Large intestine (tissue), 3 donors: ENCODE data around the gene CCR4. TPM values are rescaled to one million over a fixed set of nuclear protein-coding genes. Genes with fewer than 3 reads are reported as not detected.
"Not testable (repeated sequence)": the region's sequence is repeated elsewhere in the genome, so short reads cannot be mapped to it uniquely, and the experiment has no call there.

Experiments used
- DNase-seq, 2 donors: peaks; one replicate each; pipeline versions ENCODE4 v3.0.0 to v3.0.0-alpha.2; 2013
- H3K27ac ChIP-seq: one replicate; pipeline ENCODE4 v1.5.1; 2013; ENCODE audit warnings: low read length
- H3K27me3 ChIP-seq: 2 replicates; pipeline ENCODE4 v1.6.1; 2013; ENCODE audit warnings: low read length; ENCODE audit not compliant: control insufficient read depth, insufficient read depth
- H3K36me3 ChIP-seq: 2 replicates; pipeline ENCODE4 v1.6.1; 2013; ENCODE audit warnings: low read length; ENCODE audit not compliant: control insufficient read depth, insufficient read depth
- H3K4me1 ChIP-seq: one replicate; pipeline ENCODE4 v1.6.1; 2013; ENCODE audit warnings: low read length; ENCODE audit not compliant: control insufficient read depth, insufficient read depth
- H3K4me3 ChIP-seq: one replicate; pipeline ENCODE4 v1.5.1; 2013; ENCODE audit warnings: low read length
- H3K9me3 ChIP-seq: one replicate; pipeline ENCODE4 v1.6.1; 2013; ENCODE audit warnings: mild to moderate bottlenecking, low read depth, low read length, moderate library complexity; ENCODE audit not compliant: control insufficient read depth
- WGBS: methylation state at CpG from one replicate; pipeline ENCODE4 v1.1.5; 2013; ENCODE audit warnings: low lambda C conversion rate; ENCODE audit not compliant: insufficient coverage; 5-methylcytosine and 5-hydroxymethylcytosine counted together
- polyA plus RNA-seq: library from polyadenylated mRNA; unstranded; fragments of 120-200 nt; gene quantifications from one replicate; pipeline ENCODE4 v1.2.1, GENCODE V29; 2013

CCR4 gene
- polyA plus RNA-seq, 1 donor, result 0.37 TPM

- not testable (repeated sequence) for H3K27me3 ChIP-seq, H3K27ac ChIP-seq
These were observed 14.3 kb downstream of the CCR4 start for GRCh38 chr3:32965617-32966213.

GRCh38 chr3:32966627-32967026, 15.2 kb downstream of the CCR4 start:
- no CpG with 5 or more reads among the region's 5 CpGs for WGBS

More at GRCh38 chr3:32965617-32966213, 14.3 kb downstream of the CCR4 start:
- H3K36me3 ChIP-seq, H3K9me3 ChIP-seq, H3K4me3 ChIP-seq, DNase-seq, H3K4me1 ChIP-seq: not testable (repeated sequence)
- no CpG with 5 or more reads among the region's 2 CpGs for WGBS

GRCh38 chr3:32968166-32968919, 16.9 kb downstream of the CCR4 start:
- no peak overlapping the region for H3K4me3 ChIP-seq
- peaks cover 9% of the 10 kb centered on the region for H3K4me1 ChIP-seq
- H3K27ac ChIP-seq, result no peak overlapping the region
- H3K36me3 ChIP-seq, result no peaks in the 10 kb centered on the region
- peaks cover 6% of the 10 kb centered on the region for H3K9me3 ChIP-seq
- no CpG with 5 or more reads among the region's 3 CpGs for WGBS
- no peaks in the 10 kb centered on the region for H3K27me3 ChIP-seq
- no peak for DNase-seq

More at GRCh38 chr3:32966627-32967026, 15.2 kb downstream of the CCR4 start:
- H3K4me3 ChIP-seq, H3K36me3 ChIP-seq, H3K9me3 ChIP-seq, DNase-seq, H3K27ac ChIP-seq, H3K27me3 ChIP-seq, H3K4me1 ChIP-seq: not testable (repeated sequence)

GRCh38 chr3:32968920-32969389, 17.5 kb downstream of the CCR4 start:
- Histone ChIP-seq H3K36me3 (no peaks in the 10 kb centered on the region), H3K4me3 (no peak overlapping the region), H3K9me3 (peaks cover 6% of the 10 kb centered on the region), H3K4me1 (peaks cover 9% of the 10 kb centered on the region), H3K27me3 (no peaks in the 10 kb centered on the region), H3K27ac (no peak overlapping the region)
- no CpG with 5 or more reads among the region's 6 CpGs for WGBS
- peak in 1 of 2 donors; percentile 33 for DNase-seq

- Histone ChIP-seq H3K4me3 (no peak overlapping the region), H3K27ac (no peak overlapping the region), H3K36me3 (no peaks in the 10 kb centered on the region), H3K4me1 (peaks cover 9% of the 10 kb centered on the region), H3K9me3 (peaks cover 6% of the 10 kb centered on the region), H3K27me3 (no peaks in the 10 kb centered on the region)
- DNase-seq, result no peak
- WGBS, result no CpG with 5 or more reads among the region's 4 CpGs
These were observed 18.2 kb downstream of the CCR4 start for GRCh38 chr3:32969656-32970055.

GRCh38 chr3:32971291-32971690, 19.8 kb downstream of the CCR4 start:
- H3K9me3 ChIP-seq, H3K36me3 ChIP-seq, H3K4me3 ChIP-seq, H3K27ac ChIP-seq, H3K27me3 ChIP-seq, H3K4me1 ChIP-seq, DNase-seq: not testable (repeated sequence)
- no CpG with 5 or more reads among the region's 7 CpGs for WGBS

- Histone ChIP-seq H3K9me3 (no peaks in the 10 kb centered on the region), H3K4me1 (peaks cover 9% of the 10 kb centered on the region), H3K27me3 (no peaks in the 10 kb centered on the region), H3K4me3 (no peak overlapping the region), H3K27ac (no peak overlapping the region), H3K36me3 (no peaks in the 10 kb centered on the region)
- DNase-seq, result no peak
- WGBS, result no CpG with 5 or more reads among the region's 4 CpGs
These were observed 21.2 kb downstream of the CCR4 start for GRCh38 chr3:32972482-32973146.

- no CpG with 5 or more reads among the region's 1 CpG for WGBS
- Histone ChIP-seq H3K27me3 (no peaks in the 10 kb centered on the region), H3K27ac (no peak overlapping the region), H3K36me3 (no peaks in the 10 kb centered on the region), H3K4me1 (peaks cover 5% of the 10 kb centered on the region), H3K4me3 (no peak overlapping the region), H3K9me3 (no peaks in the 10 kb centered on the region)
- no peak for DNase-seq
These were observed 22.5 kb downstream of the CCR4 start for GRCh38 chr3:32973982-32974381.

- H3K4me1 ChIP-seq, result no peaks in the 10 kb centered on the region
- WGBS, result 83% methylated on average over 1 of the region's 6 CpGs
These were observed 24.6 kb downstream of the CCR4 start for GRCh38 chr3:32975891-32976595.

GRCh38 chr3:32977861-32978260, 26.4 kb downstream of the CCR4 start:
- Histone ChIP-seq H3K4me3 (no peak overlapping the region), H3K4me1 (no peaks in the 10 kb centered on the region), H3K27ac (no peak overlapping the region), H3K36me3 (no peaks in the 10 kb centered on the region), H3K9me3 (no peaks in the 10 kb centered on the region), H3K27me3 (no peaks in the 10 kb centered on the region)
- no peak for DNase-seq
- 60% methylated on average over 1 of the region's 10 CpGs for WGBS

More at GRCh38 chr3:32975891-32976595, 24.6 kb downstream of the CCR4 start:
- no peak overlapping the region for H3K4me3 ChIP-seq
- H3K36me3 ChIP-seq, result no peaks in the 10 kb centered on the region
- H3K9me3 ChIP-seq, result no peaks in the 10 kb centered on the region
- H3K27me3 ChIP-seq, result no peaks in the 10 kb centered on the region
- no peak overlapping the region for H3K27ac ChIP-seq
- DNase-seq, result no peak
